Upper lobe of left lung (tissue), 4 donors: ENCODE data around the gene CAMK4.

Source experiments
- CTCF ChIP-seq, 6 experiments: fragments of 450-650 bp in 4 of 6; fragments of 200-600 bp in 2 of 6; sonication (generic) in 2 of 6; IDR thresholded peaks; one replicate each; pipeline ENCODE4 v1.5.1; 2016 to 2019; ENCODE audit warnings: antibody characterized with exemption in 6 of 6
- EP300 ChIP-seq, 4 donors: sonication (generic); formaldehyde crosslinking; IDR thresholded peaks; one replicate each; pipeline ENCODE4 v1.5.1; 2017; ENCODE audit warnings: antibody characterized with exemption in 4 of 4, control low read depth in 2 of 4
- POLR2A ChIP-seq, 4 donors: fragments of 450-650 bp; IDR thresholded peaks; one replicate each; pipeline ENCODE4 v1.5.1; 2016 to 2017; ENCODE audit warnings: antibody characterized with exemption in 4 of 4, mild to moderate bottlenecking in 2 of 4

- TF ChIP-seq EP300 (IDR thresholded peaks at IDR 0.05) (no peak), CTCF (IDR thresholded peaks at IDR 0.05) (no peak), POLR2A (IDR thresholded peaks at IDR 0.05) (no peak)
Observed at GRCh38 chr5:111337133-111337532, 112.9 kb downstream of the CAMK4 start.
